Heart left ventricle (tissue), 13 donors: ENCODE results near the gene HSPA12A.

ENCODE experiments used
- CTCF ChIP-seq, 12 donors: fragments of 200-600 bp; sonication (generic) in 4 of 12; IDR thresholded peaks; one replicate each; pipeline versions ENCODE4 v1.5.0 to v1.8.0; 2018 to 2022; ENCODE audit warnings: antibody characterized with exemption in 12 of 12, mild to moderate bottlenecking in 5 of 12
- POLR2A ChIP-seq, 2 donors: fragments of 450-650 bp; IDR thresholded peaks; one replicate each; pipeline ENCODE4 v1.6.1; 2017; ENCODE audit warnings: antibody characterized with exemption in 2 of 2, mild to moderate bottlenecking in 2 of 2, moderate library complexity in 2 of 2
- donor health status: ischemic (EF 13 %, LVEDD 7.1; RV severe dilation, severe dysfunction).
- donor health status: DM: no; HTN: yes; CAD: no.
- donor health status: DM: no; HTN: no; CAD: no.
- donor health status: ischemic (EF 25% LVEDD 6.9; RV normal size, moderate dysfunction).
- donor health status: ischemic (EF 25% LVEDD 5.7; RV mildly dilated, moderate dysfunction).
- donor health status: ischemic (EF 35%, LVEDD 5.7; RV mildly dilated, moderate dysfunction).
- donor health status: nonischemic (EF 11% LVEDD 7.7; RV severe dilation, severe dysfunction).
- donor health status: DM: yes; HTN: yes; CAD: no.
- donor health status: PGD.
- donor health status: ischemic (EF 29% LVEDD 5.4; RV normal size, mild dysfunction).
- donor health status: nonischemic (EF 23%, LVEDD 6.1; RV moderate dilation, normal function).

DNA sequence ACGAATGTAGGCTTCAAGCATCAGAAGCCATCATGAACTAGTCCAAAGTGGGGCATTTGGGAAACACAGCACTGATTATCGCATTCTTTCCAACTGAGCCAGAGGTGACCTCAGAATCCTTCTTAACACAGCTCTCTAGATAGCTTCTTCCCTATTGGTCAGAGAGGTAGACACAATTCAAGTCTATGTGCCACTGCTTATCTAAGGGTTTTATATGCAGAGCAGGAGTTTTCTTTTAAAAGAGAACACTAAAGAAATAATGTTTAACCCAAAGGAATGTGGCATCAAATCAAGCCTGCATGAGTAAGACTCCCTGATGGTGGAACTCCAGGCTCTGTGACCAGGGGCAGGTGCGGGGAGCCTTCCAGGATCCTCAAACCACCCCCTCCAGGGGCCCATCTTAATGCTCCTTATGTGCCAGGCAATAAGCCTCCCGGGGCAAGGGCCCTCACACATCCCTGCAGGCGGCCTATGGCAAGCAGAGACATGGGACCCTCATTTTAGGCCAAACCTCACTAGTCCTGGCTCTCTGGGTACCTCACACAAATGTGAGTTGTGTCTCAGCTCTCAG, 13.8 kb downstream of the HSPA12A start:
- no peak for TF ChIP-seq POLR2A (IDR thresholded peaks at IDR 0.05)
- no peak for TF ChIP-seq CTCF (IDR thresholded peaks at IDR 0.05)
